GM18867 (cell line): Measurements from ENCODE around the gene HGFAC.

ENCODE experiments used
- ATAC-seq: cut with Tn5 transposase; IDR thresholded peaks from one replicate; pipeline ENCODE4 v1.9.1; 2021; ENCODE audit warnings: mild to moderate bottlenecking, moderate library complexity; ENCODE audit not compliant: unreplicated experiment

The HGFAC gene

GRCh38 chr4:3423406-3423805 is 18.4 kb upstream of the HGFAC start:
- ATAC-seq: no peak

GRCh38 chr4:3423952-3424351 is 17.8 kb upstream of the HGFAC start:
- no peak for ATAC-seq

GRCh38 chr4:3424522-3425095 is 17.2 kb upstream of the HGFAC start:
- no peak for ATAC-seq

- ATAC-seq: no peak
Observed at GRCh38 chr4:3426465-3427133, 15.2 kb upstream of the HGFAC start.

- ATAC-seq: no peak
Observed at GRCh38 chr4:3427134-3427476, 14.7 kb upstream of the HGFAC start.

GRCh38 chr4:3427706-3428446 is 13.9 kb upstream of the HGFAC start:
- ATAC-seq: no peak

- ATAC-seq: no peak
Observed at GRCh38 chr4:3429651-3430050, 12.1 kb upstream of the HGFAC start.

- ATAC-seq: no peak
Observed at GRCh38 chr4:3430524-3430923, 11.2 kb upstream of the HGFAC start.

GRCh38 chr4:3431446-3431993 is 10.2 kb upstream of the HGFAC start:
- ATAC-seq: no peak

GRCh38 chr4:3432381-3432790 is 9.4 kb upstream of the HGFAC start:
- ATAC-seq: no peak

- no peak for ATAC-seq
Observed at GRCh38 chr4:3433138-3433869, 8.5 kb upstream of the HGFAC start.

GRCh38 chr4:3434881-3435685 is 6.7 kb upstream of the HGFAC start:
- ATAC-seq: no peak

- no peak for ATAC-seq
Observed at GRCh38 chr4:3435686-3435956, 6.1 kb upstream of the HGFAC start.

- no peak for ATAC-seq
Observed at GRCh38 chr4:3436048-3436797, 5.5 kb upstream of the HGFAC start.

- peak; percentile 43 for ATAC-seq
Observed at GRCh38 chr4:3436798-3437581, 4.8 kb upstream of the HGFAC start.

GRCh38 chr4:3437582-3437936 is 4.2 kb upstream of the HGFAC start:
- ATAC-seq: no peak

GRCh38 chr4:3437998-3438846 is 3.5 kb upstream of the HGFAC start:
- no peak for ATAC-seq

GRCh38 chr4:3438847-3439180 is 3.0 kb upstream of the HGFAC start:
- no peak for ATAC-seq

- ATAC-seq: no peak
Observed at GRCh38 chr4:3439391-3439790, 2.4 kb upstream of the HGFAC start.
